ENCODE data around the gene TRIM66. TPM values are rescaled to one million over a fixed set of nuclear protein-coding genes. Genes with fewer than 3 reads are reported as not detected.
A peak's percentile ranks its signal among the peaks of the same experiment; 100 is the strongest.

Gene TRIM66
- total RNA-seq, 1 donor from 2014 or later: 0.62 TPM

DNA sequence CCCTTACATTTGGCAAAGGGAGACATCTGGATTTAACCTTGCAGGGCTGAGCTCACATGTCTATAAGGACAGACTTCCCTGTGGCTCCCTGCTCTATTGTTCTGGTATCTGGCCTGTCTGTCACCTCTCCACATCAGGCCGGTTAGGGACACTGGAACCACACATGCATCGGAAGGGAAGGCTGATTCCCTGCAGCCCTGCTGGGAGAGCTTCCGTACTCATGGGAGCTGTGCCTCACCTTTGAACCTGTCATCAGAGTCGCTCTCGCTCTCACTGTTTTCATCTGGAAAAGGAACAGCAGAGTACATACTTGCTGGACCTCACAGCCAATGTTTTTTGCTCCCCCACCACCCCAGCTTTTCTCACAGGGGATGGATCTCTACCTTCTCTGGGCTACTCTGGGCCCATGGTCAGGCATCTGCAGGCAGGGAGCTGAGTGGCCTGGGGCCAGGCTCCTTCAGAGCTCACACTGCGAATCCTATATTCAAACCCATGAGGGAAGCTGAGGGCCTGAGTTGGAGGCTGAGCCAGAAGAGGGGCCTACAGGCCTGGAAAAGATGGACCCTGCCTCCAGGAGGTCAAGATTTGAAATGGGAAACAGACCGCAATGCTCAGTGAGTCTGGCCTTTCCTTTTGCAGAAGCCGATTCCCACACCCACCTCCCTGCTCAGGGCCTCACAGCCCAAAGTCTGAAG is 31.4 kb upstream of the TRIM66 start:
- no peak for DNase-seq

- DNase-seq: no peak
Measured at GRCh38 chr11:8712506-8712905, 30.0 kb upstream of the TRIM66 start.

DNA sequence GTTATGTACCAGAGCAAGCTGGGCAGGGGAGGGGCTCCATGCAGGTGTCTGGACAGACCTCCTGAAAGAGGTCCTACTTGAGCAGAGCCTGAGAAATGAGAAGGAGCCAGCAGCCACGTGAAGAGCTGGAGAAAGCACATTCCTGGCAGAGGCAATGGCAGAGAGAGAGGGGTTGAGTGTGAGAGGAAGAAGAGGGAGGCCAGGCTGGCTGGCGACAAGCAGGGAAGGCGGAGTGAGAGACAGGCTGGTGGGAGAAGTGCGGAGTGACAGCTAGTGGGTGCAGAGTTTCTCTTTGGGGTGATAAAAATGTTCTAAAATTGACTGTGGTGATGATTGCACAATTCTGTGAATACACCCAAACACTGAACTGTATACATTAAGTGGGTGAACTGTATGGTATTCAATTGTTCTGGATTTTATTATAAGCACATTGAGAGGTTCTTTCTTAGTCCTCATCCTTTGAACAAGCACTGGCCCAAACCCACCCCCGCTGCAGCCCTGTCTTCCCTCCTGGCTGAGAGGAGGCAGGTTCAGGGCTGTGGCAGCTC is 29.5 kb upstream of the TRIM66 start:
- DNase-seq: no peak

GRCh38 chr11:8709777-8710176 is 27.3 kb upstream of the TRIM66 start:
- DNase-seq: no peak

- no peak for DNase-seq
Measured at GRCh38 chr11:8709002-8709672, 26.7 kb upstream of the TRIM66 start.

- DNase-seq: peak; percentile 45
Measured at GRCh38 chr11:8707541-8708191, 25.2 kb upstream of the TRIM66 start.

- no peak for DNase-seq
Measured at GRCh38 chr11:8706673-8707432, 24.4 kb upstream of the TRIM66 start.

GRCh38 chr11:8705146-8705545 is 22.7 kb upstream of the TRIM66 start:
- DNase-seq: no peak

DNA sequence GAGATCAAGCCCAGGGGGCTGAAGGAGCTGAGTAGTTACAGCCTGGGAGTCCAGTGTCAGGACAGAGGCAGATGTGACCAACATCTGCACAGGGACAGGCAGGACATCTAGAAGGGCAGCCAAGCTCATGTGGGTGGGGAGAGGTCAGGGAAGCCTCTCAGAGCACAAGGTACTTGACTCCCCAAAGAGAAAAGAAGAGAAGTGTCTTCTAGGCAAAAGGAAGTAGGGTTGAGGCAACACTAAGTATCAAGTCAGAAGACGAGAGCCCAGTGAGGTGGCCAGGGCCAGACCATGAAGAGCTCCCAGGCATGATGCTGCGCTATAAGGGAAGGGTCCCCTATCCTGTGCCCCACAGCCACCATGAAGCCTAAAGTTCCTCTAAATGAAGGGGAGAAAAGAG is 21.7 kb upstream of the TRIM66 start:
- no peak for DNase-seq

DNA sequence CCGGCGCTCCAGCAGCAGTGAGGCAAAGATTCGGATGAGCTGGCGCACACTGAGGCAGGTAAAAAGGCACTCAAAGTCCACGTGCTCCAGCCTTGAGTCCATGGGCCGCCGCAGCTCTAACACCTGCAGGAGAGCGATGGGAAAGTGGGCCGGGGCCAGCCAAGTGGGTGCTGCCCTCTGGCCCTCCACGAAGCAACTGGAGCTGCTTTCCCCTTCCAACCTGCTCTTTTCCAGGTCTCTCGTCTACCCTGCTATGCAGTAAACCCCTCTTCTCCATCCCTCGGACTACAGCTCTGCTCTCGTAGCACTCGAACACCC is 20.1 kb upstream of the TRIM66 start:
- DNase-seq: no peak

- DNase-seq: no peak
Measured at GRCh38 chr11:8701891-8702597, 19.6 kb upstream of the TRIM66 start.

GRCh38 chr11:8699903-8700302 is 17.4 kb upstream of the TRIM66 start:
- peak; percentile 32 for DNase-seq

- DNase-seq: no peak
Measured at GRCh38 chr11:8698917-8699441, 16.5 kb upstream of the TRIM66 start.

GRCh38 chr11:8698379-8698851 is 15.9 kb upstream of the TRIM66 start:
- no peak for DNase-seq

GRCh38 chr11:8697054-8697453 is 14.6 kb upstream of the TRIM66 start:
- no peak for DNase-seq

- DNase-seq: no peak
Measured at GRCh38 chr11:8694137-8694536, 11.7 kb upstream of the TRIM66 start.

DNA sequence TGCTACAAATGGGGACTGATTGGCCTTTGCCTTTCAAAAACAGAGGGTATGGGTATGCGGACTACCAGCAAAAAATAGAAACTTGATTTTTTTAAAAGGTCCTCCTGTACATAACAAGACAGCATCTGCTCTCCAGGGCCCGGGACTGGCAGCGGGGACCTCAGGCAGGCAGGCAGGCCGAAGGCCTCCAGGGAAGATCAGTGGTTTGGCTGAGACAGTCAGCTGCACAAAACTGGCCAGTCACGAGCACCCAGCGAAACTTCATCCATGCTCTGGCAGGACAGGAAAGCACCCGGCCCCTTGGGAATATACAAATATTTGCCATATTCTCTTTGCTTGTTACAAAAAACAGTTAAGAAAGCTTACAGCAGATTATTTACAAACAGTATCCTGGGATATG is 11.1 kb upstream of the TRIM66 start:
- no peak for DNase-seq

GRCh38 chr11:8693010-8693551 is 10.6 kb upstream of the TRIM66 start:
- DNase-seq: no peak

DNA sequence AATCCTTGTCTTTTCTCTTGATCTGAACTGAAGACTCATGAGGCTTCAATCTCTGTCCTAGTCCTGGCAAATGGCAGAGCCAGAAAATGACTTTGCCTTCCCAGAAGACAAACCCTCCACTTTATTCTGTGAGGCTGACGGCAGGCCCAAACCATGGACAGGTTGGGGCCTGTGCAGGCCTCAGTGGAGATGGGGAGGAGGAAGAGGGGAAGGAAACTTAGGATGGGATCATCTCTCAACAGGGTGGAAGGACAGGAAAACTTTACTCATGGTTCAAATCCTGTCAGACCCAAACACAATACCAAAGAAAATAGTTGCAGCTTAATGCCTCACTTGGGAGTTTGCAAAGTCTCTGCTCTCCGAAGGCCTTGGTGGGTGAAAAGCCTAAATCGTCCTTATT is 10.0 kb upstream of the TRIM66 start:
- no peak for DNase-seq

DNA sequence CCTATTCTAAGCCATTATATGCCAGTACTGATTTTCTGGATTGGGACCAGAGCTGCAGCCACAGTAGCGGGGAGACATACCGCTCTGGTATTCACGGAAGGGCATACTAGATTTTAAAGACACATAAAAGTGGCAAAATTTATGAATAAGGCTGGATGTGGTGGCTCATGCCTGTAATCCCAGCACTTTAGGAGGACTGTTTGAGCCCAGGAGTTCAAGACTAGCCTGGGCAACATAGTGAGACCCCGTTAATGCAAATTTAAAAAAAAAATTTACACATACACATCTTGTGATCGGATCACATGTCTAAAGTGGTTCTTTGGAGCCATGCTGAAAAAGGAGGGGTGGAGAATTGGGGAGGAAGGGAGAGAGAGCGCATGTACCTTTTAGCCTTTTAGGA is 9.1 kb upstream of the TRIM66 start:
- no peak for DNase-seq

All from occipital lobe (tissue), 2 donors.